Lower leg skin (tissue), 3 donors: ENCODE data around the gene PLEKHG7.

ENCODE experiments used
- POLR2A ChIP-seq, 2 donors: fragments of 450-650 bp; IDR thresholded peaks; one replicate each; pipeline ENCODE4 v1.6.1; 2016 to 2017; ENCODE audit warnings: antibody characterized with exemption in 2 of 2, mild to moderate bottlenecking in 1 of 2, moderate library complexity in 1 of 2
- TF ChIP-seq, protein P1 (sequence below), 3 donors: fragments of 450-650 bp; IDR thresholded peaks; one replicate each; pipeline ENCODE4 v1.5.1; 2016; ENCODE audit warnings: antibody characterized with exemption in 3 of 3, mild to moderate bottlenecking in 3 of 3, moderate library complexity in 2 of 3

DNA sequence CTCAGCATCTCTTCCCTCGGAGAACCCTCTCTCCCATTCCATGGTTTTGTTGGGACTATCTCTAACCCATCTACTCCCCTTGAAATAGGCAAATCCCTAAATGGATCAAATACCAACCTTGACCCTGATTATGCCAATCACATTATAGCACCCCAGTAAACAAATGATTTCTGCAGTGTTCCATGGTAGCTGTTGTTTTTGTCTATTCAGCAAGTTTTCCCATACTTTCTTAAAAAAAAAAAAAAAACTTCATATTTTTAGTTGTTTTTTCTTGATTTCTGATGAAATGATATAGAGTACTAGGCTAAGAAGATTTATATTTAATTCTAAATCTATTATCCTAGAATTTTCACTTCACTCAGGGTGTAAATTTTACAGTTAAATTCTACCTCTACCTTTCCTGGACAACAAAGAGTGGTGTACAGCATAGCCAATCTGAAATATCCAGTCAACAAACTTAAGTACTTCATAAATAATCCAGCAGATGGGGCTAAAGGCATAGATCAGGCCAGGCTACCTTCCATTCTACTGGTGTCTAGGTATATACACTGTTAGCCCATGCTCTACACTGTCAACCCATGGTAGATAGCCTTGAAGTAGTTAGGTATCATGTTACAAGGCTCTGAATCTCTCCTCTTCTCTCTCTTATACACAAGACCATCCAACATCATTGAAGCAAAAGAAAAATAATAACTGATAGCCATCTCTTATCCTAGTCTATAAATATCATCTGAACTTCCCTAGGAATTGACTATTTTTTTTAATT, 82.2 kb downstream of the PLEKHG7 start:
- TF ChIP-seq, protein P1, sequence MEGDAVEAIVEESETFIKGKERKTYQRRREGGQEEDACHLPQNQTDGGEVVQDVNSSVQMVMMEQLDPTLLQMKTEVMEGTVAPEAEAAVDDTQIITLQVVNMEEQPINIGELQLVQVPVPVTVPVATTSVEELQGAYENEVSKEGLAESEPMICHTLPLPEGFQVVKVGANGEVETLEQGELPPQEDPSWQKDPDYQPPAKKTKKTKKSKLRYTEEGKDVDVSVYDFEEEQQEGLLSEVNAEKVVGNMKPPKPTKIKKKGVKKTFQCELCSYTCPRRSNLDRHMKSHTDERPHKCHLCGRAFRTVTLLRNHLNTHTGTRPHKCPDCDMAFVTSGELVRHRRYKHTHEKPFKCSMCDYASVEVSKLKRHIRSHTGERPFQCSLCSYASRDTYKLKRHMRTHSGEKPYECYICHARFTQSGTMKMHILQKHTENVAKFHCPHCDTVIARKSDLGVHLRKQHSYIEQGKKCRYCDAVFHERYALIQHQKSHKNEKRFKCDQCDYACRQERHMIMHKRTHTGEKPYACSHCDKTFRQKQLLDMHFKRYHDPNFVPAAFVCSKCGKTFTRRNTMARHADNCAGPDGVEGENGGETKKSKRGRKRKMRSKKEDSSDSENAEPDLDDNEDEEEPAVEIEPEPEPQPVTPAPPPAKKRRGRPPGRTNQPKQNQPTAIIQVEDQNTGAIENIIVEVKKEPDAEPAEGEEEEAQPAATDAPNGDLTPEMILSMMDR (IDR thresholded peaks at IDR 0.05), result no peak
- TF ChIP-seq POLR2A (IDR thresholded peaks at IDR 0.05), result no peak
